SU-DHL-6 (cell line): ENCODE measurements around the gene OR2T1.

Source experiments
- CTCF ChIP-seq: fragments of 200-600 bp; sonication (generic); IDR thresholded peaks from one replicate; pipeline ENCODE4 v1.5.1; 2017; ENCODE audit warnings: antibody characterized with exemption, mild to moderate bottlenecking, low read length, moderate library complexity; ENCODE audit not compliant: insufficient read depth, poor library complexity, severe bottlenecking
- EZH2phosphoT487 ChIP-seq: fragments of 200-600 bp; sonication (generic), shearing (Covaris generic); conservative IDR thresholded peaks from 2 replicates; pipeline ENCODE4 v1.6.1; 2018; ENCODE audit warnings: mild to moderate bottlenecking, antibody characterized with exemption, low read length, moderate library complexity, mixed read lengths

DNA sequence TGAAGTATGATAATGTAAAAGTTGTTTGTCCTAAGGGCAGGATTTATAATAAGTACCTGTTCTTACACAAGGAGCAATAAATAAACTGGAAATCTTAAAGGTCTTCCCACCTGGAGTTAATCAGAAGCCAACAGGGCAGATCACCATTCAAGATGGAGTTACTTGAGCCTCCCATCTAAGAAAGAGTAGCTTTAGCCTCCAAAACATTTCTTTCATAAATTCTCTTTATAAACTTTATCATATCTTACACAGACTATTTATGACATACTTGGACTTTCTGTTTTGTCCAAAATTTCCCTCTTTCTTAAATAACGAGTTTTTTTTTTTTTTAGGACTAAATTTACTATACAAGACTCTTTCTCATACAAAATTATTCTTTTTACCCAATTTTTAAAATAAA lies 18.5 kb downstream of the OR2T1 start:
- TF ChIP-seq CTCF (no peak), EZH2phosphoT487 (no peak)
